OCI-LY7 (cell line): ENCODE measurements around the gene RAD21L1. TPM values are rescaled to one million over a fixed set of nuclear protein-coding genes. Genes with fewer than 3 reads are reported as not detected.

Source experiments
- BruUV-seq: library from RNA; stranded (reverse); fragments of 400-500 nt; replicated peaks from 2 replicates; lab custom pipeline; 2021; lab: Mats Ljungman, UMichigan
- CTCF ChIA-PET: fragments of 300-600 bp; sonication (Branson Sonifier 250); formaldehyde crosslinking; loops from one replicate; lab custom pipeline; 2022; ENCODE audit warnings: antibody characterized with exemption; ENCODE audit not compliant: unreplicated experiment; lab: Charles Lee
- POLR2A ChIA-PET: fragments of 300-600 bp; sonication (Branson Sonifier 250); formaldehyde crosslinking; loops from one replicate; lab custom pipeline; 2022; ENCODE audit warnings: antibody characterized with exemption; lab: Charles Lee
- DNase-seq: peaks from one replicate; pipeline ENCODE4 v3.0.0-alpha.2; 2015; ENCODE audit warnings: low spot score
- H2AFZ ChIP-seq: fragments of 200-600 bp; sonication (generic), shearing (Covaris generic); 2 replicates; pipeline ENCODE4 v1.6.1; 2014; ENCODE audit warnings: mild to moderate bottlenecking, antibody characterized with exemption, low read length, moderate library complexity
- H3K27ac ChIP-seq: fragments of 200-600 bp; sonication (generic); 2 replicates; pipeline ENCODE4 v1.5.1; 2014; ENCODE audit warnings: mixed run types, low read depth, mild to moderate bottlenecking, moderate library complexity, low read length, inconsistent platforms; ENCODE audit not compliant: poor library complexity, severe bottlenecking
- H3K36me3 ChIP-seq: fragments of 200-600 bp; sonication (generic); 2 replicates; pipeline ENCODE4 v1.6.1; 2014; ENCODE audit warnings: mild to moderate bottlenecking, antibody characterized with exemption, low read length, moderate library complexity, mixed read lengths; ENCODE audit not compliant: insufficient read depth
- H3K4me1 ChIP-seq: fragments of 200-600 bp; sonication (generic); 2 replicates; pipeline ENCODE4 v1.5.1; 2014; ENCODE audit warnings: mild to moderate bottlenecking, low read length; ENCODE audit not compliant: insufficient read depth, poor library complexity, severe bottlenecking
- H3K4me2 ChIP-seq: fragments of 200-600 bp; sonication (generic); 2 replicates; pipeline ENCODE4 v1.6.1; 2014; ENCODE audit warnings: mild to moderate bottlenecking, low read length
- H3K4me3 ChIP-seq: fragments of 200-600 bp; sonication (generic); 2 replicates; pipeline ENCODE4 v1.5.1; 2014; ENCODE audit warnings: mild to moderate bottlenecking, low read depth, low read length; ENCODE audit not compliant: poor library complexity, severe bottlenecking
- H3K79me2 ChIP-seq: fragments of 200-600 bp; sonication (generic); 2 replicates; pipeline ENCODE4 v1.6.1; 2016; ENCODE audit warnings: low read depth, mild to moderate bottlenecking, low read length, moderate library complexity, mixed read lengths; ENCODE audit not compliant: insufficient read depth
- H3K9me2 ChIP-seq: fragments of 200-600 bp; sonication (generic); 2 replicates; pipeline ENCODE4 v1.6.1; 2016; ENCODE audit warnings: mild to moderate bottlenecking, low read length, mixed read lengths; ENCODE audit not compliant: insufficient read depth
- H3K9me3 ChIP-seq: fragments of 200-600 bp; sonication (generic); 2 replicates; pipeline ENCODE4 v1.6.1; 2014; ENCODE audit warnings: mild to moderate bottlenecking, mixed run types, low read length, mixed read lengths
- H4K20me1 ChIP-seq: fragments of 200-600 bp; sonication (generic); 2 replicates; pipeline ENCODE4 v1.6.1; 2014; ENCODE audit warnings: mild to moderate bottlenecking, antibody characterized with exemption, low read length, moderate library complexity, mixed read lengths; ENCODE audit not compliant: insufficient read depth
- EZH2phosphoT487 ChIP-seq: fragments of 200-600 bp; sonication (generic); IDR thresholded peaks from 2 replicates; pipeline ENCODE4 v1.6.1; 2018; ENCODE audit warnings: low read depth, borderline replicate concordance, mild to moderate bottlenecking, mixed run types, antibody characterized with exemption, low read length, moderate library complexity, mixed read lengths
- intact Hi-C: fragments of 100-400 bp; cut with micrococcal nuclease; formaldehyde crosslinking; loops from one replicate; pipeline ENCODE4 v1.10.0; 2022; ENCODE audit not compliant: unreplicated experiment
- total RNA-seq, 2 experiments: library from RNA; depleted of rRNA in 1 of 2; stranded (reverse); fragments of >200 nt in 1 of 2; shearing (Covaris generic) in 1 of 2; gene quantifications; 2 replicates each; pipeline ENCODE4 v1.2.3, GENCODE V29; 2014 to 2022
- TF ChIP-seq, protein P1 (sequence below): fragments of 200-600 bp; sonication (generic); conservative IDR thresholded peaks from 2 replicates; pipeline ENCODE4 v1.5.1; 2014; ENCODE audit warnings: mild to moderate bottlenecking, antibody characterized with exemption, low read length, moderate library complexity, mixed read lengths

The RAD21L1 gene
- total RNA-seq, 2 experiments from 2014 or later = not detected

DNA sequence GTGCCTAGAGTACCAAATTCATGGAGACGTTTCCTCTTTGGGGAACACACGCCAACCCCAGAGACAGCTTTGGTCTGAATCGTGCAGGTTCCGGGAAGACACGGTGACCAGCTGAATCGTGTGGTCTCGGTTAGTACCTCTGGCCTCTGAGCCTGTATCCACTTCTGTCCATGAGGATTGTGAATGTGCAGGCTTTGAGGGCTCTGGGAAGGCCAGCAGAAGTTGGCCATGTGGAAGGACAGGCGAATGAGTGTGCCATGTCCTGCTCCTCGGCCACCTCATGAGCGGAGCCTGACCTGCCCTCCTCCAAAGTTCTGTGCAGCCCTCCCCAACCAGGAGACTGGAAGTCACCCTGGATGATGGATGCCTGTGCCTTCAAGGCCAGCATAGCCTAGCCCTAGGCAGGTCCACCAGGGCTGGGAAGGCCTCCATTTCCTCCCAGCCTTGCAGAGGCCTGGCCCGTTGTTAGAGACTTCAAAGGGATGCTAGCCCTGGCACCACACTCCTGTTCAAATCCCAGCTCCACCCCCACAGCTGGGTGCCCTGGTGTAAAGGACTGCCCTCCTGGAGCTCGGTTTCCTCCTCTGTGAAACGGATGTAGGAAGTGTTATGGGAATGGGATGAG lies 39.4 kb upstream of the RAD21L1 start:
- H3K9me2 ChIP-seq = no peaks in the 10 kb centered on the region
- no peak overlapping the region for H2AFZ ChIP-seq
- no peak for TF ChIP-seq EZH2phosphoT487
- TF ChIP-seq, protein P1, sequence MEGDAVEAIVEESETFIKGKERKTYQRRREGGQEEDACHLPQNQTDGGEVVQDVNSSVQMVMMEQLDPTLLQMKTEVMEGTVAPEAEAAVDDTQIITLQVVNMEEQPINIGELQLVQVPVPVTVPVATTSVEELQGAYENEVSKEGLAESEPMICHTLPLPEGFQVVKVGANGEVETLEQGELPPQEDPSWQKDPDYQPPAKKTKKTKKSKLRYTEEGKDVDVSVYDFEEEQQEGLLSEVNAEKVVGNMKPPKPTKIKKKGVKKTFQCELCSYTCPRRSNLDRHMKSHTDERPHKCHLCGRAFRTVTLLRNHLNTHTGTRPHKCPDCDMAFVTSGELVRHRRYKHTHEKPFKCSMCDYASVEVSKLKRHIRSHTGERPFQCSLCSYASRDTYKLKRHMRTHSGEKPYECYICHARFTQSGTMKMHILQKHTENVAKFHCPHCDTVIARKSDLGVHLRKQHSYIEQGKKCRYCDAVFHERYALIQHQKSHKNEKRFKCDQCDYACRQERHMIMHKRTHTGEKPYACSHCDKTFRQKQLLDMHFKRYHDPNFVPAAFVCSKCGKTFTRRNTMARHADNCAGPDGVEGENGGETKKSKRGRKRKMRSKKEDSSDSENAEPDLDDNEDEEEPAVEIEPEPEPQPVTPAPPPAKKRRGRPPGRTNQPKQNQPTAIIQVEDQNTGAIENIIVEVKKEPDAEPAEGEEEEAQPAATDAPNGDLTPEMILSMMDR = no peak
- DNase-seq = no peak
- H3K4me2 ChIP-seq = no peak overlapping the region
- no peaks in the 10 kb centered on the region for H3K9me3 ChIP-seq
- H4K20me1 ChIP-seq = no peaks in the 10 kb centered on the region
- H3K4me3 ChIP-seq = no peak overlapping the region
- ChIA-PET POLR2A (no interaction called here), CTCF (no interaction called here)
- intact Hi-C loops = no loop called here
- no TSS peak for BruUV-seq
- no peak overlapping the region for H3K27ac ChIP-seq
- no peaks in the 10 kb centered on the region for H3K36me3 ChIP-seq
- H3K79me2 ChIP-seq = no peaks in the 10 kb centered on the region
- H3K4me1 ChIP-seq = no peaks in the 10 kb centered on the region

DNA sequence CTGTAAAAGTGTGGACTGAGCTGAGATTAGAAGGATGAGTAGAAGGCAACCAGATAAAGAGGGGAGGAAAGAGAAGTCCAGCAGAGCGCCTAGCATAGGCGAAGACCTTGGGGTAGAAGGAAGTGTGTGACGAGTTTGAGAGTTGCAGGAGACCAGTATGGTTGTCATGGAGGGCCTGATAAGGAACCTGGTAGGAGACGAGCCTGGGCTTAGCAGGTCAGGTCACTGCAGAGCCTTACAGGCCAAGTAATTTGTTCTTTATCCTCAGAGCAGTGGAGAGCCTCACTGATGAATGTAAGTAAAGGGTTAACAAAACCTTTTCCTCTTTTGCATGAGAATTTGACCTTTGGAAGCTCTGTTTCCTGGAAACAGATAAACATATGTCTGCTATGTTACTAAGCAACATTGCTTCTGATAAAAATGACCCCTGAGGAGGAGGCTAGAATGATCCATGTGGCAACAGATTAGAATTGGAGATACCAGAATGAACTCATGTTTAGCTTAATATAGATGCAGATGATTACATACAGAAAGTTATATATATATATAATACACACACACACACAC lies 38.2 kb upstream of the RAD21L1 start:
- Histone ChIP-seq H3K9me2 (no peaks in the 10 kb centered on the region), H3K79me2 (no peaks in the 10 kb centered on the region), H3K36me3 (no peaks in the 10 kb centered on the region), H3K4me2 (no peak overlapping the region), H3K9me3 (no peaks in the 10 kb centered on the region), H3K4me3 (no peak overlapping the region), H4K20me1 (no peaks in the 10 kb centered on the region), H2AFZ (no peak overlapping the region), H3K4me1 (no peaks in the 10 kb centered on the region), H3K27ac (no peak overlapping the region)
- ChIA-PET CTCF (no interaction called here), POLR2A (no interaction called here)
- intact Hi-C loops = no loop called here
- TF ChIP-seq, protein P1 = no peak
- TF ChIP-seq EZH2phosphoT487 = no peak
- DNase-seq = no peak
- no TSS peak for BruUV-seq

DNA sequence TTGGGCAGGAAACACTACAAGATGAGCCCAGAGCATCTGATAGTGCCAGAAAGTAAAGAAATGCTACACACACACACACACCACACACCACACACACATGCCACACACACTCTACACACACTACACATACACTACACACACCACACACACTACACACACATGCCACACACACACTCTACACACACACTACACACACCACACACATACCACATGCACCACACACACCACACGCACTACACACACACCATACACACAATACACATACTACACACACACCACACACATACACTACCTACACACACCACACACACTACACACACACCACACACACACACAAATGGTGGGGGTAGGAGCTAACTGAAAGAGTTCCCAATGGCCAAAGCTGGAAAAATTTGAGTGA lies 37.5 kb upstream of the RAD21L1 start:
- no peak overlapping the region for H3K4me2 ChIP-seq
- POLR2A ChIA-PET = no interaction called here
- H3K4me1 ChIP-seq = no peaks in the 10 kb centered on the region
- no peak for DNase-seq
- no peaks in the 10 kb centered on the region for H3K9me3 ChIP-seq
- CTCF ChIA-PET = no interaction called here
- no peak for TF ChIP-seq EZH2phosphoT487
- TF ChIP-seq, protein P1 = no peak
- intact Hi-C loops = no loop called here
- H3K4me3 ChIP-seq = no peak overlapping the region
- no peaks in the 10 kb centered on the region for H4K20me1 ChIP-seq
- no peak overlapping the region for H3K27ac ChIP-seq
- no peak overlapping the region for H2AFZ ChIP-seq
- H3K36me3 ChIP-seq = no peaks in the 10 kb centered on the region
- no peaks in the 10 kb centered on the region for H3K9me2 ChIP-seq
- no peaks in the 10 kb centered on the region for H3K79me2 ChIP-seq
- no TSS peak for BruUV-seq
